GM23248 (cell line): ENCODE measurements around the gene ZNF76. TPM values are rescaled to one million over a fixed set of nuclear protein-coding genes. Genes with fewer than 3 reads are reported as not detected.
"Not testable (repeated sequence)": the region's sequence is repeated elsewhere in the genome, so short reads cannot be mapped to it uniquely, and the experiment has no call there.

Source experiments
- DNase-seq: peaks from one replicate; pipeline ENCODE4 v3.0.0-alpha.2; 2015
- H2AFZ ChIP-seq: fragments of 200-600 bp; sonication (generic); 2 replicates; pipeline ENCODE4 v1.6.1; 2016; ENCODE audit warnings: antibody characterized with exemption
- H3F3A ChIP-seq: fragments of 200-600 bp; sonication (generic); 2 replicates; pipeline ENCODE4 v1.6.1; 2016; ENCODE audit warnings: mild to moderate bottlenecking, antibody characterized with exemption, mixed run types; ENCODE audit not compliant: insufficient read depth
- H3K27ac ChIP-seq: fragments of 200-600 bp; sonication (generic); 2 replicates; pipeline ENCODE4 v1.5.1; 2016; ENCODE audit warnings: mild to moderate bottlenecking
- H3K27me3 ChIP-seq: fragments of 200-600 bp; sonication (generic); replicated peaks from 2 replicates; pipeline ENCODE4 v1.6.1; 2016; ENCODE audit warnings: mild to moderate bottlenecking; ENCODE audit not compliant: insufficient read depth
- H3K36me3 ChIP-seq: fragments of 200-600 bp; sonication (generic); 2 replicates; pipeline ENCODE4 v1.6.1; 2016; ENCODE audit warnings: low read depth, mild to moderate bottlenecking
- H3K4me1 ChIP-seq: fragments of 200-600 bp; sonication (generic); 2 replicates; pipeline ENCODE4 v1.6.1; 2016; ENCODE audit warnings: mild to moderate bottlenecking; ENCODE audit not compliant: insufficient read depth
- H3K4me2 ChIP-seq: fragments of 200-600 bp; sonication (generic); one replicate; pipeline ENCODE4 v1.6.1; 2016; ENCODE audit warnings: mild to moderate bottlenecking; ENCODE audit not compliant: unreplicated experiment
- H3K4me3 ChIP-seq: fragments of 200-600 bp; sonication (generic); 2 replicates; pipeline ENCODE4 v1.5.1; 2016; ENCODE audit warnings: mild to moderate bottlenecking
- H3K79me2 ChIP-seq: fragments of 200-600 bp; sonication (generic); 2 replicates; pipeline ENCODE4 v1.6.1; 2016; ENCODE audit warnings: mild to moderate bottlenecking; ENCODE audit not compliant: insufficient read depth
- H3K9ac ChIP-seq: fragments of 200-600 bp; sonication (generic); 2 replicates; pipeline ENCODE4 v1.6.1; 2016; ENCODE audit warnings: mild to moderate bottlenecking
- H3K9me2 ChIP-seq: fragments of 200-600 bp; sonication (generic); 2 replicates; pipeline ENCODE4 v1.6.1; 2016; ENCODE audit warnings: mixed run types, mild to moderate bottlenecking, moderate library complexity; ENCODE audit not compliant: insufficient read depth
- H3K9me3 ChIP-seq: fragments of 200-600 bp; sonication (generic); one replicate; pipeline ENCODE4 v1.6.1; 2017; ENCODE audit warnings: low read depth
- H4K20me1 ChIP-seq: fragments of 200-600 bp; sonication (generic); 2 replicates; pipeline ENCODE4 v1.6.0; 2016; ENCODE audit not compliant: insufficient read depth
- EZH2 ChIP-seq: fragments of 200-600 bp; sonication (generic); IDR thresholded peaks from 2 replicates; pipeline ENCODE4 v1.6.1; 2018; ENCODE audit warnings: antibody characterized with exemption, mild to moderate bottlenecking; ENCODE audit not compliant: insufficient read depth, poor library complexity, severe bottlenecking
- EZH2phosphoT487 ChIP-seq: fragments of 200-600 bp; sonication (generic); IDR thresholded peaks from 2 replicates; pipeline ENCODE4 v1.6.1; 2018; ENCODE audit warnings: antibody characterized with exemption, moderate library complexity, mild to moderate bottlenecking, low read depth; ENCODE audit not compliant: insufficient read depth
- WGBS, 2 experiments: methylation state at CpG; one replicate each; pipeline ENCODE4 v1.1.6; 2015 to 2017; ENCODE audit warnings: low lambda C conversion rate in 2 of 2, low coverage in 1 of 2; ENCODE audit errors: missing lambda C conversion rate in 2 of 2; 5-methylcytosine and 5-hydroxymethylcytosine counted together
- in situ Hi-C: fragments of 300-500 bp; cut with MboI; formaldehyde crosslinking; loops from 2 replicates; pipeline ENCODE4 v1.15.0; 2020
- polyA plus RNA-seq: library from polyadenylated mRNA; unstranded; fragments of >200 nt; fragmentation: Nextera tagmentation; extraction: Ambion mirVana; gene quantifications from 2 replicates; pipeline ENCODE4 v1.2.1, GENCODE V29; 2016
- total RNA-seq: library from RNA; depleted of rRNA; stranded (reverse); fragments of >200 nt; shearing (Covaris generic); gene quantifications from 2 replicates; pipeline ENCODE4 v1.2.3, GENCODE V29; 2014

Gene ZNF76
- total and polyA plus RNA-seq, 2 experiments from 2014 or later: 14.3 to 15.9 TPM

GRCh38 chr6:35302604-35303241 lies 43.2 kb downstream of the ZNF76 start:
- Histone ChIP-seq H3K36me3 (no peaks in the 10 kb centered on the region), H2AFZ (no peak overlapping the region), H3K27ac (no peak overlapping the region), H3K9me3 (no peaks in the 10 kb centered on the region), H3K4me1 (no peaks in the 10 kb centered on the region), H3K4me2 (no peak overlapping the region), H3F3A (no peaks in the 10 kb centered on the region), H4K20me1 (no peaks in the 10 kb centered on the region), H3K9ac (0 out of 2 replicates have a peak overlapping the region, but pooled peaks have one; percentile 3), H3K4me3 (no peak overlapping the region), H3K79me2 (no peaks in the 10 kb centered on the region), H3K27me3 (no peaks in the 10 kb centered on the region), H3K9me2 (no peaks in the 10 kb centered on the region)
- in situ Hi-C loops: loop anchor here (25.0 kb wide), 1 partner anchor 435 kb away; the partner anchor contains the start of gene ARMC12
- peak; percentile 8 for DNase-seq
- no peak for TF ChIP-seq EZH2
- TF ChIP-seq EZH2phosphoT487: no peak
- WGBS, 2 experiments: 88 to 91% methylated on average over 6 of the region's 6 CpGs

- WGBS, 2 experiments: 86 to 100% methylated on average over 1 of the region's 1 CpG
- TF ChIP-seq EZH2: no peak
- TF ChIP-seq EZH2phosphoT487: no peak
- in situ Hi-C loops: loop anchor here (25.0 kb wide), 1 partner anchor 433 kb away; the partner anchor contains the start of gene ARMC12
Measured at GRCh38 chr6:35304299-35304698, 44.8 kb downstream of the ZNF76 start.

GRCh38 chr6:35305117-35305516 lies 45.6 kb downstream of the ZNF76 start:
- Histone ChIP-seq H3K9ac (no peak overlapping the region), H3F3A (no peaks in the 10 kb centered on the region), H3K4me3 (no peak overlapping the region), H3K36me3 (no peaks in the 10 kb centered on the region), H3K27me3 (no peaks in the 10 kb centered on the region), H3K4me2 (no peak overlapping the region), H3K9me3 (no peaks in the 10 kb centered on the region), H2AFZ (no peak overlapping the region), H3K9me2 (no peaks in the 10 kb centered on the region), H4K20me1 (no peaks in the 10 kb centered on the region), H3K79me2 (no peaks in the 10 kb centered on the region), H3K27ac (no peak overlapping the region), H3K4me1 (no peaks in the 10 kb centered on the region)
- WGBS, 2 experiments: 95% methylated on average over 8 of the region's 8 CpGs
- no peak for DNase-seq
- in situ Hi-C loops: loop anchor here (25.0 kb wide), 1 partner anchor 432 kb away; the partner anchor contains the start of gene ARMC12
- TF ChIP-seq EZH2phosphoT487: no peak
- no peak for TF ChIP-seq EZH2

More at GRCh38 chr6:35304299-35304698, 44.8 kb downstream of the ZNF76 start:
- H2AFZ ChIP-seq: no peak overlapping the region
- H3K9ac ChIP-seq: no peak overlapping the region
- no peaks in the 10 kb centered on the region for H3K9me2 ChIP-seq
- no peak overlapping the region for H3K4me2 ChIP-seq
- no peaks in the 10 kb centered on the region for H3K4me1 ChIP-seq
- no peaks in the 10 kb centered on the region for H3K79me2 ChIP-seq
- H3K36me3 ChIP-seq: no peaks in the 10 kb centered on the region
- H3K4me3 ChIP-seq: no peak overlapping the region
- H3K27ac ChIP-seq: no peak overlapping the region
- DNase-seq: no peak
- H4K20me1 ChIP-seq: no peaks in the 10 kb centered on the region
- H3F3A ChIP-seq: no peaks in the 10 kb centered on the region
- no peaks in the 10 kb centered on the region for H3K9me3 ChIP-seq
- no peaks in the 10 kb centered on the region for H3K27me3 ChIP-seq

GRCh38 chr6:35307138-35307537 lies 47.6 kb downstream of the ZNF76 start:
- H3K4me2 ChIP-seq, H3K4me3 ChIP-seq, H4K20me1 ChIP-seq, H3K9ac ChIP-seq, H3F3A ChIP-seq, H3K9me3 ChIP-seq, H3K27me3 ChIP-seq, H2AFZ ChIP-seq, DNase-seq, H3K36me3 ChIP-seq, H3K9me2 ChIP-seq, H3K27ac ChIP-seq, H3K79me2 ChIP-seq, H3K4me1 ChIP-seq: not testable (repeated sequence)
- WGBS, 2 experiments: 84 to 87% methylated on average over 15 of the region's 15 CpGs
- in situ Hi-C loops: loop anchor here (25.0 kb wide), 1 partner anchor 430 kb away; the partner anchor contains the start of gene ARMC12

GRCh38 chr6:35308543-35308942 lies 49.0 kb downstream of the ZNF76 start:
- H4K20me1 ChIP-seq, H3K4me1 ChIP-seq, H3K4me2 ChIP-seq, H3K9me3 ChIP-seq, H3K4me3 ChIP-seq, H3F3A ChIP-seq, H3K27me3 ChIP-seq, H3K9ac ChIP-seq, H3K27ac ChIP-seq, H2AFZ ChIP-seq, H3K36me3 ChIP-seq, DNase-seq, H3K9me2 ChIP-seq, H3K79me2 ChIP-seq: not testable (repeated sequence)
- 85 to 94% methylated on average over 2 of the region's 2 CpGs for WGBS, 2 experiments
- in situ Hi-C loops: loop anchor here (25.0 kb wide), 1 partner anchor 429 kb away; the partner anchor contains the start of gene ARMC12
